ENCODE data around the gene CLDN14. TPM values are rescaled to one million over a fixed set of nuclear protein-coding genes. Genes with fewer than 3 reads are reported as not detected.

The CLDN14 gene
- total RNA-seq, 1 experiment from 2014 or later, result not detected

GRCh38 chr21:36419996-36420395 lies 59.9 kb downstream of the CLDN14 start:
- Histone ChIP-seq H2BK15ac (ENCODE audit: low read depth, low read length) (no peak overlapping the region), H3K27me3 (ENCODE audit: insufficient read depth, low read length) (no peaks in the 10 kb centered on the region), H3K9me3 (ENCODE audit: control insufficient read depth, low read depth, low read length) (no peaks in the 10 kb centered on the region), H3K23ac (ENCODE audit: insufficient read length, low read depth, low read length) (no peak overlapping the region), H3K4me2 (ENCODE audit: insufficient read depth, insufficient read length, low read length) (no peak overlapping the region), H3K23me2 (ENCODE audit: insufficient read length, low read depth, low read length, poor library complexity, severe bottlenecking) (no peaks in the 10 kb centered on the region), H3K79me2 (ENCODE audit: insufficient read depth, low read length) (no peaks in the 10 kb centered on the region), H2BK120ac (ENCODE audit: low read depth, low read length, poor library complexity, severe bottlenecking) (no peak overlapping the region), H2BK12ac (ENCODE audit: insufficient read length, low read depth, low read length) (no peak overlapping the region), H3K4ac (ENCODE audit: low read depth, low read length) (no peak overlapping the region), H3K14ac (ENCODE audit: insufficient read depth, low read length) (no peak overlapping the region), H3K79me1 (ENCODE audit: insufficient read depth, low read depth, low read length, poor library complexity, severe bottlenecking) (no peaks in the 10 kb centered on the region), H4K20me1 (ENCODE audit: control insufficient read depth, insufficient read depth, insufficient read length) (peaks cover 4% of the 10 kb centered on the region), H3K4me1 (ENCODE audit: insufficient read depth, low read length) (no peaks in the 10 kb centered on the region; the same call in 1 of the 2 replicates), H3K18ac (ENCODE audit: insufficient read length, low read depth, low read length) (no peak overlapping the region), H2BK5ac (ENCODE audit: insufficient read length, low read length) (no peak overlapping the region), H4K8ac (replicated peaks; ENCODE audit: insufficient read length, low read depth, low read length) (no peak overlapping the region), H4K91ac (ENCODE audit: insufficient read length, low read depth, low read length) (no peak overlapping the region), H3K56ac (ENCODE audit: insufficient read length, low read depth, low read length) (no peak overlapping the region), H2AFZ (ENCODE audit: low read length) (no peak overlapping the region), H3T11ph (ENCODE audit: low read length) (no peak overlapping the region), H4K5ac (ENCODE audit: insufficient read length, low read depth, low read length) (no peak overlapping the region), H3K9ac (ENCODE audit: extremely low read depth, insufficient read length, low read length) (no peak overlapping the region), H3K27ac (ENCODE audit: insufficient read length, low read depth, low read length) (no peak overlapping the region), H2BK20ac (ENCODE audit: low read depth, low read length, poor library complexity, severe bottlenecking) (no peak overlapping the region), H2AK5ac (ENCODE audit: insufficient read length, low read length) (no peak overlapping the region)
- H3K4me3 Mint-ChIP-seq, result no peak overlapping the region
- no CpG with 5 or more reads among the region's 8 CpGs for WGBS (ENCODE audit: extremely low coverage, insufficient read length, low lambda C conversion rate)
- no peak overlapping the region; a peak in 1 of 7 replicates for H3K27ac Mint-ChIP-seq
- TF ChIP-seq, protein P1, sequence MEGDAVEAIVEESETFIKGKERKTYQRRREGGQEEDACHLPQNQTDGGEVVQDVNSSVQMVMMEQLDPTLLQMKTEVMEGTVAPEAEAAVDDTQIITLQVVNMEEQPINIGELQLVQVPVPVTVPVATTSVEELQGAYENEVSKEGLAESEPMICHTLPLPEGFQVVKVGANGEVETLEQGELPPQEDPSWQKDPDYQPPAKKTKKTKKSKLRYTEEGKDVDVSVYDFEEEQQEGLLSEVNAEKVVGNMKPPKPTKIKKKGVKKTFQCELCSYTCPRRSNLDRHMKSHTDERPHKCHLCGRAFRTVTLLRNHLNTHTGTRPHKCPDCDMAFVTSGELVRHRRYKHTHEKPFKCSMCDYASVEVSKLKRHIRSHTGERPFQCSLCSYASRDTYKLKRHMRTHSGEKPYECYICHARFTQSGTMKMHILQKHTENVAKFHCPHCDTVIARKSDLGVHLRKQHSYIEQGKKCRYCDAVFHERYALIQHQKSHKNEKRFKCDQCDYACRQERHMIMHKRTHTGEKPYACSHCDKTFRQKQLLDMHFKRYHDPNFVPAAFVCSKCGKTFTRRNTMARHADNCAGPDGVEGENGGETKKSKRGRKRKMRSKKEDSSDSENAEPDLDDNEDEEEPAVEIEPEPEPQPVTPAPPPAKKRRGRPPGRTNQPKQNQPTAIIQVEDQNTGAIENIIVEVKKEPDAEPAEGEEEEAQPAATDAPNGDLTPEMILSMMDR (conservative IDR thresholded peaks at IDR 0.05), result peak; percentile 83
- peaks cover 16 to 28% of the 10 kb centered on the region in 2 experiments for H3K4me1 Mint-ChIP-seq
- no peaks in the 10 kb centered on the region for H3K9me3 Mint-ChIP-seq
- DNase-seq, result peak; percentile 89
- H3K27me3 Mint-ChIP-seq (ENCODE audit: low read depth), result no peaks in the 10 kb centered on the region
- peaks cover 17 to 33% (median 24%) of the 10 kb centered on the region in 3 experiments; a peak in 6 of 7 replicates for H3K36me3 Mint-ChIP-seq (ENCODE audit: insufficient read depth in 1 of 3, low read depth in 3 of 3)

Measured in H9 (cell line).